PC-3 (cell line): ENCODE measurements around the gene HDAC9. TPM values are rescaled to one million over a fixed set of nuclear protein-coding genes. Genes with fewer than 3 reads are reported as not detected.

Experiments
- ATAC-seq: fragments of 200-7000 bp; cut with Tn5 transposase; 2 replicates; pipeline ENCODE4 v1.9.1; 2020; ENCODE audit warnings: mild to moderate bottlenecking, moderate library complexity
- BruUV-seq: library from RNA; stranded (reverse); fragments of 400-500 nt; replicated peaks from 2 replicates; lab custom pipeline; 2021; lab: Mats Ljungman, UMichigan
- CTCF ChIA-PET: fragments of 300-600 bp; sonication (Branson Sonifier 250); formaldehyde crosslinking; loops from one replicate; lab custom pipeline; 2022; ENCODE audit warnings: antibody characterized with exemption; lab: Charles Lee
- POLR2A ChIA-PET: fragments of 300-600 bp; sonication (Branson Sonifier 250); formaldehyde crosslinking; loops from one replicate; lab custom pipeline; 2022; ENCODE audit warnings: antibody characterized with exemption; ENCODE audit not compliant: unreplicated experiment; lab: Charles Lee
- DNase-seq: peaks from one replicate; pipeline ENCODE4 v3.0.0-alpha.2; 2015
- H2AFZ ChIP-seq: fragments of 300-600 bp; sonication (generic); 2 replicates; pipeline ENCODE4 v1.6.0; 2016; ENCODE audit warnings: antibody characterized with exemption, low read length
- H3F3A ChIP-seq: fragments of 300-600 bp; sonication (generic); one replicate; pipeline ENCODE4 v1.6.0; 2017; ENCODE audit warnings: antibody characterized with exemption, low read length, control low read depth, mild to moderate bottlenecking; ENCODE audit not compliant: unreplicated experiment
- H3K27ac ChIP-seq: fragments of 300-600 bp; sonication (generic); 2 replicates; pipeline ENCODE4 v1.5.1; 2016; ENCODE audit warnings: mild to moderate bottlenecking, low read length
- H3K27me3 ChIP-seq: fragments of 300-600 bp; sonication (generic); 2 replicates; pipeline ENCODE4 v1.6.1; 2016; ENCODE audit warnings: low read length, mixed read lengths
- H3K36me3 ChIP-seq: fragments of 300-600 bp; sonication (generic); 2 replicates; pipeline ENCODE4 v1.6.1; 2016; ENCODE audit warnings: low read depth, mixed run types, low read length, mixed read lengths
- H3K4me1 ChIP-seq: fragments of 300-600 bp; sonication (generic); 2 replicates; pipeline ENCODE4 v1.5.1; 2016; ENCODE audit warnings: low read length; ENCODE audit not compliant: insufficient read depth
- H3K4me2 ChIP-seq: fragments of 300-600 bp; sonication (generic); 2 replicates; pipeline ENCODE4 v1.6.0; 2016; ENCODE audit warnings: low read length
- H3K4me3 ChIP-seq: fragments of 300-600 bp; sonication (generic); 2 replicates; pipeline ENCODE4 v1.5.1; 2016; ENCODE audit warnings: mild to moderate bottlenecking, low read length, mixed read lengths
- H3K79me2 ChIP-seq: fragments of 300-600 bp; sonication (generic); 2 replicates; pipeline ENCODE4 v1.6.1; 2017; ENCODE audit warnings: low read length, mixed read lengths
- H3K9ac ChIP-seq: fragments of 300-600 bp; sonication (generic); 2 replicates; pipeline ENCODE4 v1.6.0; 2016; ENCODE audit warnings: mild to moderate bottlenecking, low read length
- H3K9me2 ChIP-seq: fragments of 300-600 bp; sonication (generic); replicated peaks from 2 replicates; pipeline ENCODE4 v1.6.1; 2016; ENCODE audit warnings: mixed run types, low read length, mixed read lengths
- H3K9me3 ChIP-seq: fragments of 300-600 bp; sonication (generic); 2 replicates; pipeline ENCODE4 v1.6.1; 2016; ENCODE audit warnings: low read length, mixed read lengths
- H4K20me1 ChIP-seq: fragments of 300-600 bp; sonication (generic); 2 replicates; pipeline ENCODE4 v1.6.1; 2016; ENCODE audit warnings: low read length, mixed read lengths
- EZH2 ChIP-seq: fragments of 300-600 bp; sonication (generic); IDR thresholded peaks from one replicate; pipeline ENCODE4 v1.6.1; 2017; ENCODE audit warnings: antibody characterized with exemption, mild to moderate bottlenecking, low read length; ENCODE audit not compliant: unreplicated experiment
- EZH2phosphoT487 ChIP-seq: fragments of 300-600 bp; sonication (generic); IDR thresholded peaks from 2 replicates; pipeline ENCODE4 v1.6.1; 2018; ENCODE audit warnings: mild to moderate bottlenecking, antibody characterized with exemption, low read length, borderline replicate concordance
- intact Hi-C: fragments of 100-400 bp; cut with micrococcal nuclease; formaldehyde crosslinking; loops from 2 replicates; pipeline ENCODE4 v1.9.0; 2023
- total RNA-seq: library from RNA; depleted of rRNA; stranded (reverse); fragments of >200 nt; gene quantifications from 2 replicates; pipeline ENCODE4 v1.2.3, GENCODE V29; 2014
- TF ChIP-seq, protein P1 (sequence below): fragments of 300-600 bp; sonication (generic); conservative IDR thresholded peaks from 2 replicates; pipeline ENCODE4 v1.5.1; 2017; ENCODE audit warnings: antibody characterized with exemption, low read depth, mild to moderate bottlenecking, low read length

Gene HDAC9
- total RNA-seq, 1 experiment from 2014 or later: 7.8 TPM

DNA sequence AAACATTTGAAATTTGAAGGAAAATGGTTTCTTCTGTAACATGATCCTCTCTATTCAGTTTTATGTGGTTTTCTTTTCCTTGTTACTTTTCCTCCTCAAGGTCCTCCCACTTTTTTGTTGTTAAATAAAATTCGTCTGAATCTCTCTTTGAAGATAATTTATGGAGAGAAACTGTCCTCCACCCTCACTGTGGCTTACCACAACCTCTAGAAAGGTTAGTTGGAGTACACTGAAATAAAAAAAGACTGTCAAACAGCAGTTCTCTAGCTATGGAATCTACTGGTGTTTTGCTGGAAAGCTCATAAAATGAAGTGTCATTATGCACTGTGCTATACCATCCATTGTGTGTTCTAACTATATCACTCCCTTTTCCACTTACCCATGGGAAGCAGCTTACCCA is 189.4 kb downstream of the HDAC9 start:
- Histone ChIP-seq H3K79me2 (no peaks in the 10 kb centered on the region), H3K27ac (no peak overlapping the region), H3K4me2 (no peak overlapping the region), H3K9me3 (no peaks in the 10 kb centered on the region), H3K4me3 (no peak overlapping the region), H4K20me1 (no peaks in the 10 kb centered on the region), H3F3A (no peaks in the 10 kb centered on the region), H3K9me2 (no peaks in the 10 kb centered on the region), H3K4me1 (peaks cover 9% of the 10 kb centered on the region; the same call in 1 of the 2 replicates), H2AFZ (no peak overlapping the region), H3K9ac (no peak overlapping the region), H3K27me3 (no peaks in the 10 kb centered on the region), H3K36me3 (no peaks in the 10 kb centered on the region)
- intact Hi-C loops: no loop called here
- no peak for TF ChIP-seq EZH2phosphoT487
- TF ChIP-seq EZH2: no peak
- TF ChIP-seq, protein P1, sequence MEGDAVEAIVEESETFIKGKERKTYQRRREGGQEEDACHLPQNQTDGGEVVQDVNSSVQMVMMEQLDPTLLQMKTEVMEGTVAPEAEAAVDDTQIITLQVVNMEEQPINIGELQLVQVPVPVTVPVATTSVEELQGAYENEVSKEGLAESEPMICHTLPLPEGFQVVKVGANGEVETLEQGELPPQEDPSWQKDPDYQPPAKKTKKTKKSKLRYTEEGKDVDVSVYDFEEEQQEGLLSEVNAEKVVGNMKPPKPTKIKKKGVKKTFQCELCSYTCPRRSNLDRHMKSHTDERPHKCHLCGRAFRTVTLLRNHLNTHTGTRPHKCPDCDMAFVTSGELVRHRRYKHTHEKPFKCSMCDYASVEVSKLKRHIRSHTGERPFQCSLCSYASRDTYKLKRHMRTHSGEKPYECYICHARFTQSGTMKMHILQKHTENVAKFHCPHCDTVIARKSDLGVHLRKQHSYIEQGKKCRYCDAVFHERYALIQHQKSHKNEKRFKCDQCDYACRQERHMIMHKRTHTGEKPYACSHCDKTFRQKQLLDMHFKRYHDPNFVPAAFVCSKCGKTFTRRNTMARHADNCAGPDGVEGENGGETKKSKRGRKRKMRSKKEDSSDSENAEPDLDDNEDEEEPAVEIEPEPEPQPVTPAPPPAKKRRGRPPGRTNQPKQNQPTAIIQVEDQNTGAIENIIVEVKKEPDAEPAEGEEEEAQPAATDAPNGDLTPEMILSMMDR: no peak
- BruUV-seq: no TSS peak
- CTCF ChIA-PET: no interaction called here
- DNase-seq (no peak), ATAC-seq (no peak)
- POLR2A ChIA-PET: interaction anchor here (0.5 kb wide), 1 partner anchor 533 kb away, joined by 4 read pairs; no protein-coding TSS in a partner anchor

DNA sequence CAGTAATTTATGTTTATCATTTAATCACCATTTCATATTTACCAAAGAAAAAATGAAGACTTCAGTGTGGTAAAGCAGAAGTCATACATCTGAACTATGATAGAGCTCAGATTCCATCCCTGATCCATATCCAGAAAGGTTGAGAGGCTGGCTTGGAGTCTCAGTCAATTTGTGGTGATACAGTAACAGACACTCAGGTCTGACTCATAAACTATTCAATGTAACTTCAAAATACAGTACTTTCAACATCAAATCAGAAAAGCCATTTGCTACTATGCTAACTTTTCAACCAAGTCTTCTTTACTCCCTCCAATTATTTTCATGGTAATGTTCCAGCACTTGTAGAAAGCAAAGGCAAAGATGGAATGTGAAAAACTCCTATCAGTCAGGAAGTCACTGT is 190.4 kb downstream of the HDAC9 start:
- no peak overlapping the region for H3K27ac ChIP-seq
- no peak overlapping the region for H3K4me2 ChIP-seq
- H2AFZ ChIP-seq: no peak overlapping the region
- peaks cover 7% of the 10 kb centered on the region; the same call in 1 of the 2 replicates for H3K4me1 ChIP-seq
- TF ChIP-seq EZH2phosphoT487 (no peak), EZH2 (no peak)
- TF ChIP-seq, protein P1: no peak
- H3K9me3 ChIP-seq: no peaks in the 10 kb centered on the region
- intact Hi-C loops: no loop called here
- ATAC-seq (no peak), DNase-seq (peak; percentile 22)
- H3K79me2 ChIP-seq: no peaks in the 10 kb centered on the region
- POLR2A ChIA-PET: no interaction called here
- no peak overlapping the region for H3K4me3 ChIP-seq
- no peaks in the 10 kb centered on the region for H4K20me1 ChIP-seq
- no TSS peak for BruUV-seq
- H3F3A ChIP-seq: no peaks in the 10 kb centered on the region
- H3K9me2 ChIP-seq: no peaks in the 10 kb centered on the region
- H3K27me3 ChIP-seq: no peaks in the 10 kb centered on the region
- H3K9ac ChIP-seq: no peak overlapping the region
- CTCF ChIA-PET: no interaction called here
- H3K36me3 ChIP-seq: no peaks in the 10 kb centered on the region

DNA sequence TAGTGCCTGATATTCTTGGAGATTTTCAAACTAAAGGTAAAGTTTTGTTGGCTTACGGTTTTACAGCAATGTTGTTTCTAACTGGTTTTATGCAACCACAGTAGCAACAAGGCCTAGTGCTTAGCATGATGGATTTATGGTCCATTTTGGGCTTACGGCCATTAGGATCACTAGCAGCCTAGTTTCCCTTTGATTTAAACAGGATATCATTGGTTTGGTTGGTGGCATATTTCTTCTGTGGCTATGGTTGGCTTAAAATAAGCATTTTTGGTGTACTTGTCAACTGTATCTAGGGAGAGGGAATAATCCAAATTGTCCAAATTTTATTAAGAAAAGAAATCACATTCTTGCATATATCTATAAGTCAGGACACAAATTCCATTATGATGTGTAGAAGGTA is 194.0 kb downstream of the HDAC9 start:
- H3F3A ChIP-seq: no peaks in the 10 kb centered on the region
- H3K9me3 ChIP-seq: no peaks in the 10 kb centered on the region
- CTCF ChIA-PET: no interaction called here
- POLR2A ChIA-PET: no interaction called here
- no peak for TF ChIP-seq EZH2phosphoT487
- TF ChIP-seq, protein P1: no peak
- TF ChIP-seq EZH2: no peak
- no peak for DNase-seq
- H3K9me2 ChIP-seq: no peaks in the 10 kb centered on the region
- no peaks in the 10 kb centered on the region for H3K36me3 ChIP-seq
- H3K27ac ChIP-seq: no peak overlapping the region
- H3K27me3 ChIP-seq: no peaks in the 10 kb centered on the region
- ATAC-seq: no peak
- H3K79me2 ChIP-seq: no peaks in the 10 kb centered on the region
- no peaks in the 10 kb centered on the region for H4K20me1 ChIP-seq
- H2AFZ ChIP-seq: no peak overlapping the region
- BruUV-seq: no TSS peak
- intact Hi-C loops: no loop called here
- H3K4me1 ChIP-seq: peaks cover 7% of the 10 kb centered on the region; the same call in 1 of the 2 replicates
- H3K4me2 ChIP-seq: no peak overlapping the region
- no peak overlapping the region for H3K4me3 ChIP-seq
- H3K9ac ChIP-seq: no peak overlapping the region
